WI38 (cell line): ENCODE data around the gene WSCD1.

Experiments used
- H3K4me3 ChIP-seq: 2 replicates; pipeline ENCODE4 v1.5.1; 2011; ENCODE audit warnings: low read depth, mild to moderate bottlenecking, control low read depth, low read length
- CTCF ChIP-seq: IDR thresholded peaks from 2 replicates; pipeline ENCODE4 v1.5.1; 2012; ENCODE audit warnings: low read depth, mild to moderate bottlenecking, control low read depth, low read length

WSCD1 gene

GRCh38 chr17:6105649-6106007, 35.4 kb downstream of the WSCD1 start:
- no peak for TF ChIP-seq CTCF
- H3K4me3 ChIP-seq, result no peak overlapping the region

- no peak for TF ChIP-seq CTCF
- no peak overlapping the region for H3K4me3 ChIP-seq
Observed at GRCh38 chr17:6106212-6106611, 36.0 kb downstream of the WSCD1 start.

GRCh38 chr17:6107791-6108190, 37.6 kb downstream of the WSCD1 start:
- TF ChIP-seq CTCF, result no peak

GRCh38 chr17:6108382-6108781, 38.2 kb downstream of the WSCD1 start:
- no peak overlapping the region for H3K4me3 ChIP-seq
- no peak for TF ChIP-seq CTCF

More at GRCh38 chr17:6107791-6108190, 37.6 kb downstream of the WSCD1 start:
- no peak overlapping the region for H3K4me3 ChIP-seq

GRCh38 chr17:6108987-6109386, 38.8 kb downstream of the WSCD1 start:
- TF ChIP-seq CTCF, result no peak
- H3K4me3 ChIP-seq, result no peak overlapping the region

- no peak for TF ChIP-seq CTCF
- H3K4me3 ChIP-seq, result no peak overlapping the region
Observed at GRCh38 chr17:6109536-6109935, 39.4 kb downstream of the WSCD1 start.

GRCh38 chr17:6110088-6110487, 39.9 kb downstream of the WSCD1 start:
- TF ChIP-seq CTCF, result no peak
- no peak overlapping the region for H3K4me3 ChIP-seq

- H3K4me3 ChIP-seq, result no peak overlapping the region
- TF ChIP-seq CTCF, result no peak
Observed at GRCh38 chr17:6110592-6110991, 40.4 kb downstream of the WSCD1 start.
